Fibroblast of lung (primary cell): ENCODE data around the gene NHERF1.

Experiments used
- CTCF ChIP-seq, 2 donors: IDR thresholded peaks in 1 of 2; conservative IDR thresholded peaks in 1 of 2; 1 replicate in 1 of 2; 2 replicates in 1 of 2; pipeline ENCODE4 v1.5.1; 2011 to 2012; ENCODE audit warnings: low read length in 2 of 2, control low read depth in 1 of 2, inconsistent platforms in 1 of 2, low read depth in 1 of 2, mild to moderate bottlenecking in 1 of 2
- EZH2 ChIP-seq: IDR thresholded peaks from 2 replicates; pipeline ENCODE4 v1.5.1; 2012; ENCODE audit warnings: low read length, control low read depth, mild to moderate bottlenecking; ENCODE audit errors: missing control alignments

GRCh38 chr17:74737299-74738050, 11.0 kb upstream of the NHERF1 start:
- TF ChIP-seq EZH2 (peak; percentile 80), CTCF (conservative IDR thresholded peaks at IDR 0.05 in 1 of 2, IDR thresholded peaks at IDR 0.05 in 1 of 2; ENCODE audit: low read depth in 1 of 2, low read length in 2 of 2) (peak; percentile 23 to 29)
